ENCODE measurements around the gene MEIOSIN. TPM values are rescaled to one million over a fixed set of nuclear protein-coding genes. Genes with fewer than 3 reads are reported as not detected.
A peak's percentile ranks its signal among the peaks of the same experiment; 100 is the strongest.

The MEIOSIN gene
- total and polyA plus RNA-seq, 9 of the 15 experiments (the other 6 are each of a cell fraction or from before 2014, with no cell fraction given) = 0.06 to 2.0 (median 0.76) TPM

DNA sequence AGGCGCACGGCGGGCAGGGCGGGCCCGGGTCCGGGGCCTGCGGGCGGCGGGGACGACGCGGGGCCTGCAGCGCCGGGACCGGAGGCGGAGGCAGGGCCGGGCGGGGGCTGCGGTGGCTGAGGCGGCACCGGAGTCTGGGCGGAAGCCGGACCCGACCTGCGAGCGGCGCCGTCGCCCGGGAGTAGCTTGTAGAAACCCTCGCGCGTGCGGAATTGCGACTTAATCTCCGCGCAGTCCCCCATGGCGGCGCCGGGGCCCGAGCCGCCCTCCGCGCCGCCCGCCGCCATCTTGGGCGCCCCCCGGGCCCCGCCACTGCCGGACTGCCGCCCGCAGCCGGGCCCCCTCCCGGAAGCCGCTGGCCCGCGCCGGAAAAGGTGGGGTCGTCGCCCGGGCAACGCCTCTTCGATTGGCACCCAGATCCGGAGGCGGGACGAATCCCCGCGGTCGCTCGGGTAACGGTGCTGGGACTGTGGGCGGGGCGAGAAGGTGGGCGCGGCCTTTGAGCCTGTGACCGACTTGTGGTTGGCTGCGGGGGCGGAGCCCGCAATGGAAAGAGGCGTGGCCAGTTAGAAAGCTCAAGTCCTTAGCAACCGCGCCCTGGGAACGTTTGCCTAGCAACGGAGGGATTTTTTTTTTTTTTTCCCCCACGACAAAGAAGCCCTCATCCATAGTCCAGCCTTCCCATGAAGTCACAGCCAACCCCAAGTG is 59.4 kb downstream of the MEIOSIN start, which contains the start of gene DMWD (continued):
- TF ChIP-seq, protein P1, sequence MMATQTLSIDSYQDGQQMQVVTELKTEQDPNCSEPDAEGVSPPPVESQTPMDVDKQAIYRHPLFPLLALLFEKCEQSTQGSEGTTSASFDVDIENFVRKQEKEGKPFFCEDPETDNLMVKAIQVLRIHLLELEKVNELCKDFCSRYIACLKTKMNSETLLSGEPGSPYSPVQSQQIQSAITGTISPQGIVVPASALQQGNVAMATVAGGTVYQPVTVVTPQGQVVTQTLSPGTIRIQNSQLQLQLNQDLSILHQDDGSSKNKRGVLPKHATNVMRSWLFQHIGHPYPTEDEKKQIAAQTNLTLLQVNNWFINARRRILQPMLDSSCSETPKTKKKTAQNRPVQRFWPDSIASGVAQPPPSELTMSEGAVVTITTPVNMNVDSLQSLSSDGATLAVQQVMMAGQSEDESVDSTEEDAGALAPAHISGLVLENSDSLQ (IDR thresholded peaks at IDR 0.05) = peak; percentile 99
- TF ChIP-seq SP2 (IDR thresholded peaks at IDR 0.05; ENCODE audit: extremely low read depth, low read depth, low read length, poor library complexity, severe bottlenecking) = peak; percentile 51
- peak; percentile 79 for TF ChIP-seq TAF1 (IDR thresholded peaks at IDR 0.05; ENCODE audit: control insufficient read depth, extremely low read depth, insufficient read depth, low read length, severe bottlenecking)
- TF ChIP-seq EP300 (IDR thresholded peaks at IDR 0.05; ENCODE audit: low read length) = no peak
- TF ChIP-seq NR4A1 (CRISPR knock-in tag; IDR thresholded peaks at IDR 0.05) = no peak
- TF ChIP-seq NR4A1 (tag; IDR thresholded peaks at IDR 0.05) = no peak
- no peak for TF ChIP-seq ZNF699 (CRISPR knock-in tag; IDR thresholded peaks at IDR 0.05; ENCODE audit: insufficient replicate concordance)
- TF ChIP-seq ZNF445 (CRISPR knock-in tag; IDR thresholded peaks at IDR 0.05; ENCODE audit: low read depth) = no peak
- peak; percentile 99 for TF ChIP-seq ZNF384 (IDR thresholded peaks at IDR 0.05; ENCODE audit: low read depth, low read length)
- no peak for TF ChIP-seq CBFA2T2 (conservative IDR thresholded peaks at IDR 0.05)
- no peak for TF ChIP-seq SMARCC2 (IDR thresholded peaks at IDR 0.05; ENCODE audit: low read depth)
- no peak for TF ChIP-seq TAF7 (tag; IDR thresholded peaks at IDR 0.05)
- TF ChIP-seq, protein P2, sequence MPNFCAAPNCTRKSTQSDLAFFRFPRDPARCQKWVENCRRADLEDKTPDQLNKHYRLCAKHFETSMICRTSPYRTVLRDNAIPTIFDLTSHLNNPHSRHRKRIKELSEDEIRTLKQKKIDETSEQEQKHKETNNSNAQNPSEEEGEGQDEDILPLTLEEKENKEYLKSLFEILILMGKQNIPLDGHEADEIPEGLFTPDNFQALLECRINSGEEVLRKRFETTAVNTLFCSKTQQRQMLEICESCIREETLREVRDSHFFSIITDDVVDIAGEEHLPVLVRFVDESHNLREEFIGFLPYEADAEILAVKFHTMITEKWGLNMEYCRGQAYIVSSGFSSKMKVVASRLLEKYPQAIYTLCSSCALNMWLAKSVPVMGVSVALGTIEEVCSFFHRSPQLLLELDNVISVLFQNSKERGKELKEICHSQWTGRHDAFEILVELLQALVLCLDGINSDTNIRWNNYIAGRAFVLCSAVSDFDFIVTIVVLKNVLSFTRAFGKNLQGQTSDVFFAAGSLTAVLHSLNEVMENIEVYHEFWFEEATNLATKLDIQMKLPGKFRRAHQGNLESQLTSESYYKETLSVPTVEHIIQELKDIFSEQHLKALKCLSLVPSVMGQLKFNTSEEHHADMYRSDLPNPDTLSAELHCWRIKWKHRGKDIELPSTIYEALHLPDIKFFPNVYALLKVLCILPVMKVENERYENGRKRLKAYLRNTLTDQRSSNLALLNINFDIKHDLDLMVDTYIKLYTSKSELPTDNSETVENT (CRISPR knock-in tag; IDR thresholded peaks at IDR 0.05) = peak; percentile 69
- peak; percentile 80 for TF ChIP-seq RBFOX2 (IDR thresholded peaks at IDR 0.05; ENCODE audit: low read depth, low read length)
- no peak for TF ChIP-seq XRCC4 (IDR thresholded peaks at IDR 0.05; ENCODE audit: extremely low read depth, insufficient read depth, insufficient read length)
- peak; percentile 89 for TF ChIP-seq FOXJ2 (tag; IDR thresholded peaks at IDR 0.05)
- TF ChIP-seq, protein P3, sequence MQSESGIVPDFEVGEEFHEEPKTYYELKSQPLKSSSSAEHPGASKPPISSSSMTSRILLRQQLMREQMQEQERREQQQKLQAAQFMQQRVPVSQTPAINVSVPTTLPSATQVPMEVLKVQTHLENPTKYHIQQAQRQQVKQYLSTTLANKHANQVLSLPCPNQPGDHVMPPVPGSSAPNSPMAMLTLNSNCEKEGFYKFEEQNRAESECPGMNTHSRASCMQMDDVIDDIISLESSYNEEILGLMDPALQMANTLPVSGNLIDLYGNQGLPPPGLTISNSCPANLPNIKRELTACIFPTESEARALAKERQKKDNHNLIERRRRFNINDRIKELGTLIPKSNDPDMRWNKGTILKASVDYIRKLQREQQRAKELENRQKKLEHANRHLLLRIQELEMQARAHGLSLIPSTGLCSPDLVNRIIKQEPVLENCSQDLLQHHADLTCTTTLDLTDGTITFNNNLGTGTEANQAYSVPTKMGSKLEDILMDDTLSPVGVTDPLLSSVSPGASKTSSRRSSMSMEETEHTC (IDR thresholded peaks at IDR 0.05) = no peak
- TF ChIP-seq, protein P4, sequence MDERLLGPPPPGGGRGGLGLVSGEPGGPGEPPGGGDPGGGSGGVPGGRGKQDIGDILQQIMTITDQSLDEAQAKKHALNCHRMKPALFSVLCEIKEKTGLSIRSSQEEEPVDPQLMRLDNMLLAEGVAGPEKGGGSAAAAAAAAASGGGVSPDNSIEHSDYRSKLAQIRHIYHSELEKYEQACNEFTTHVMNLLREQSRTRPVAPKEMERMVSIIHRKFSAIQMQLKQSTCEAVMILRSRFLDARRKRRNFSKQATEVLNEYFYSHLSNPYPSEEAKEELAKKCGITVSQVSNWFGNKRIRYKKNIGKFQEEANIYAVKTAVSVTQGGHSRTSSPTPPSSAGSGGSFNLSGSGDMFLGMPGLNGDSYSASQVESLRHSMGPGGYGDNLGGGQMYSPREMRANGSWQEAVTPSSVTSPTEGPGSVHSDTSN (CRISPR knock-in tag; IDR thresholded peaks at IDR 0.05; ENCODE audit: low read depth) = peak; percentile 86
- TF ChIP-seq, protein P4 (tag; conservative IDR thresholded peaks at IDR 0.05; ENCODE audit: low read depth) = peak; percentile 91
